Measurements from ENCODE around the gene CELA2B.
"Not testable (repeated sequence)": the region's sequence is repeated elsewhere in the genome, so short reads cannot be mapped to it uniquely, and the experiment has no call there.

The CELA2B gene

DNA sequence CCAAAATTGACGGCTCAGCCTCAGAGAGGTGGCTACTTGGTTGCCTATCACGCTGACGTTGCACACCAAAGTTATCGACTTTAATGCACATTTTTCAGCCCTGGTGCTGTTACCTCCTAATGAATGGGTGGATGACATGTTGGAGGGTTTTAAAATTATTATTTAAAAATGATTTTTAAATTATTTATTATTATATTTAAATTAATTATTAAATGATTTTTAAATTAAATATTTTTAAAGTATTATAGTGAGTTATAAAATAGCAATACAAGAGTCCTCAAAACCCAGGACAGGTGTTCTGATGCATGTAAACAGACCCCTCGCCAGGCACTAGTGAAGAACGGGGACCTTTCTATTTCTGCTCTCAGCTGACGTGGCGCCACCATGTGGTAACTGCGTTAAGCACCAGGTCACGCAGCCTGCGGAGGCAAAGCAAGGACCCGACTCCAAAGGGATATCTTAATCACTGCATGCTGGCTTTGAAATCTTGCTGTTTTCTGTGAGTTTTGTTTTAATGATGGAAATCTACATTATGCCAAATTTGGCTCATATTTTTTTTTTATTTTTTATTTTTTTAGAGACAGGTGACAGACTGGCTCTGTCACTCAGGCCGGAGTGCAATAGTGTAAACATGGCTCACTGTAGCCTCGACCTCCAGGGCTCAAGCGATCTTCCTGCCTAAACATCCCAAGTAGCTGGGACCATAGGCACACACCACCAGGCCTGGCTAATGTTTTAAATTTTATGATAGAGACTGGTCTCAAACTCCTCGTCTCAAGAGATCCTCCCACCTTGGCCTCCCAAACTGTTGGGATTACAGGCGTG, 25.5 kb downstream of the CELA2B start:
- DNase-seq (ENCODE audit: low spot score): peak; percentile 63

- DNase-seq (ENCODE audit: low spot score): no peak
Observed at GRCh38 chr1:15504436-15504835, 28.5 kb downstream of the CELA2B start.

DNA sequence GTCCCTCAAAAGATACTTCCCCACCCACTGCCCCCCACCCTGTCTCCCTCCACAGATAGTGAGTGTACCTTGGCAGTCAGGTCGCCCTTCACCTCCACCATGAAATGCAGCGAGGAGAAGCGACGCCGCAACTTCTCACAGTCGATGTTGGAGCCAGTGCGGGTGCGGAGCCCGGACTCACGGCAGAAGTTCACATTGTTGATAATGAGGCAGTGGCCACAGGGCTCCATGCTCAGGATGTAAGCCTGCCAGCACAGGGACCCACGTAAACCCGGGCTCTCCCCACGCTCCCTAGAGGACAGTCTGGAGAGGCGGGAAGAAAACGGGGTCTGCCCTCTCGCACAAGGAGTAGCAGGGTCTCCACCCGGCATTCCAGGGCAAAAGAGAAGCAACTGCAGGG, 30.9 kb downstream of the CELA2B start:
- no peak for DNase-seq (ENCODE audit: low spot score)

- no peak for DNase-seq (ENCODE audit: low spot score)
Observed at GRCh38 chr1:15507278-15507677, 31.4 kb downstream of the CELA2B start.

- no peak for DNase-seq (ENCODE audit: low spot score)
Observed at GRCh38 chr1:15508700-15509487, 33.0 kb downstream of the CELA2B start.

DNA sequence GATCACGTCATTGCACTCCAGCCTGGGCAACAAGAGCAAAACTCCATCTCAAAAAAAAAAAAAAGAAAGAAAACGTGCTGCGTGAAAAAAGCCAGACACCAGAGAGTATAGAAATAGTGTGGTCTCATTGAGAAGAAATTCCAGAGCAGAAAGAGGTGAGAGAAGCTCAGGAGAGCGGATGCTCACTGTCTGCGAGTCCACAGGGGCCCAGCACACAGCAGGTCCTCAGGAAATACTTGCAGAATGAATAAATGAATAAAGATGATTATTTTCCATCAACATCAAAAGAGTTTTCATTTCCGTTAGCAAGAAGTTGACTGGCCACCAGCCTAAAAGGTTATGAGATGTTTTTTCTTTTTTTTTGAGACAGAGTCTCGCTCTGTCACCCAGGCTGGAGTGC, 33.7 kb downstream of the CELA2B start:
- no peak for DNase-seq (ENCODE audit: low spot score)

DNA sequence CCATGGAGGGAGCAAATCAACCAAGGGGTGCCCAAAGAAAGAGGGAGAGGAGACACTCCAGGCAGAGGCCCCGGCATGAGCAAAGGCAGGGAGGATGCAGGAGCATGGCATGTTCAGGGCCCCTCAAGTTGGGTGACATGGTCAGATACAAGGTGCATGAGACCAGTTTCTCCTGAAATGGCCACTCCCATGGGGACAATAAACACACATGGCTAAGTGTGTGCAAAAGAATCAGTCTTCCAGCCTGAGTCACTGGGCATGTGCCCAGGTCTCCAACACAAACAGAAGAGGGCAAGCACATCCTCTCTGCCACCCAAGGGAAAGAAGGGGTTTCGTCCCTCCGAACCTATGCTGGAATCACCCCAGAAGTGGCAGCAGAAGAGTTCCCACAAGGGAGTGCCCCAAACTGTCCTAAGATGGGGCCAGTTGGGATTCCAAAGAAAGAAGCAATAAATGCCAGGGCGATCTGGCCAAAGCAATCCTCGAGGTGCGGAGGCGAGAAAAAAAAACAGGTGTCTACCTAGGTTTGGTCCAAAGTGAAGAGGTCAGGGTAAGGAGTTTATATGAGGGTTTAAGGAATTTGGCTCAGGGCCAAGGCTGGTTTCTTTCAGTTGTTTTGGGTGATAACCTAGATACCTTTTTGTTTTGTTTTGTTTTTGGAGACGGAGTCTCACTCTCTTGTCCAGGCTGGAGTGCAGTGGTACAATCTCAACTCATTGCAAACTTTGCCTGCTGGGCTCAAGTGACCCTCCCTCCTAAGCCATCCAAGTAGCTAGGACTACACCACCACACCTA, 34.9 kb downstream of the CELA2B start:
- DNase-seq (ENCODE audit: low spot score): peak; percentile 38

- no peak for DNase-seq (ENCODE audit: low spot score)
Observed at GRCh38 chr1:15513192-15513591, 37.3 kb downstream of the CELA2B start.

DNA sequence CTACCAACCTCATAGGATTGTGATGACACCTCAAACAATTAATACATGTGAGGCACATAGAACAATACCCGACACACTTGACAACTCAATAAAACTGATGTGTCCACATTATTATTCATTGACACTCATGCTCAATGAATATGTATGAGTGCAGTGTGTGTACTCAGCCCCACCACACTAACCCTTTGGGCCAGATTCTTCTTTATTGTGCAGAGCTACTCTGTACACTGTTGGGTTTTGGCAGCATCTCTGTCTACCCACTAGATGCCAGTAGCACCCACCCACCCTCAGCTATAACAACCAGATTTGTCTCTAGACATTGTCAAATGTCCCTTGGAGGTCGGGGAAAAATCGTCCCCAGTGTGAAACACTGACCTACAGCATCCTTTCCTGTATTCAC, 38.0 kb downstream of the CELA2B start:
- no peak for DNase-seq (ENCODE audit: low spot score)

DNA sequence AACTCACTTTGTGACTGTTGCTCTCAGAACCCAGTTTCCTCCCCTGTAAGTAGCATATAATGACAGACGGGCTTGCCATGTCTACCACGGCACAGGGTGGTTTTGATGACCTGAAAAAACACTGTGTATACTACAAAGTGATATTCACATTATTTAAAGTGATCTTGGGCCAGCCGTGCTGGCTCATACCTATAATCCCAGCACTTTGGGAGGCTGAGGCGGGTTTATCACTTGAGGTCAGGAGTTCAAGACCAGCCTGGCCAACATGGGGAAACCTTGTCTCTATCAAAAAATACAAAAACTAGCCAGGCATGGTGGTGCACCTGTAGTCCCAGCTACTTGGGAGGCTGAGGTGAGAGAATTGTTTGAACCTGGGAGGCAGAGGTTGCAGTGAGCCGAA, 38.7 kb downstream of the CELA2B start:
- not testable (repeated sequence) for DNase-seq (ENCODE audit: low spot score)

DNA sequence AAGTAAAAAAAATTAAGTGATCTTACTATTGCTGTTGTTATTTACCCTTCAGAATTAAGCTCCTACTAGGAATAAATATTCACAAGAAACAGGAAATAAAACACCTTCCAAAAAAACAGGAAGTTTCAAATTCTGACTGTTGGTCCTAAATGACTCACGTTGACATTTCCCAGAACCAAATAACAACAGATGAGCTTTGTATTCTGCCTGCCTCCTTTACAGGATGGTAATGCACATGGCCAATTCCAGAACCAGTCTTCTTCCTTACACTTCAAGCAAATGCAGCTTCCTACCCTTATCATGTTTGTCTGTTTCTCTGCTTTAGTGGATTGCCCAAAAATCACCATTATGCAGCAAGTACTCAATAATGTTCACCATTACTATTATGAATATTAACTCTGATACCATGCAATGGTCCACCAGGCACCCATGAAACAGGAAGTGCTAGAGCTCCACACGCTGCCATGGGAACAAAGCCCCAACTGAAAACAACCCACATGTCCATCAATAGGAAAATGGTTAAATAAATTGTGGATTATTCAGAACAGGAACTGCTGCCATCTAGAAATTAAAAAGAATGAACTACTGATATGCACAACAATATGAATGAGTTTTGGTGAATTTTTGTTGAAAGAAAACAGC, 39.2 kb downstream of the CELA2B start:
- DNase-seq (ENCODE audit: low spot score): no peak

DNA sequence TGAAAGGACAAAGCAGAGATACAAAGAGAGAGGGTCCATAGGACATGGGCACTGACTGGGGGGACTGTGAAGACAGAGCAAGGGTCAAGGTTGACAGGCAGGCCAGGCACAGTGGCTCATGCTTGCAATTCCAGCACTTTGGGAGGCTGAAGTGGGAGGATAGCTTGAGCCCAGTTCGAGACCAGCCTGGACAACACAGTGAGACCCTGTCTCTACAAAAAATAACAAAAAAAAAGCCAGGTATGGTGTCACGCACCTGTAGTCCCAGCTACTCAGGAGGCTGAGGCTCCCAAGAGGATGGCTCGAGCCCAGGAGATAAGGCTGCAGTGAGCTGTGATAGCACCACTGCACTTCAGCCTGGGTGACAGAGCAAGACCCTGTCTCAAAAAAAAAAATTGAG, 43.7 kb downstream of the CELA2B start:
- no peak for DNase-seq (ENCODE audit: low spot score)

DNA sequence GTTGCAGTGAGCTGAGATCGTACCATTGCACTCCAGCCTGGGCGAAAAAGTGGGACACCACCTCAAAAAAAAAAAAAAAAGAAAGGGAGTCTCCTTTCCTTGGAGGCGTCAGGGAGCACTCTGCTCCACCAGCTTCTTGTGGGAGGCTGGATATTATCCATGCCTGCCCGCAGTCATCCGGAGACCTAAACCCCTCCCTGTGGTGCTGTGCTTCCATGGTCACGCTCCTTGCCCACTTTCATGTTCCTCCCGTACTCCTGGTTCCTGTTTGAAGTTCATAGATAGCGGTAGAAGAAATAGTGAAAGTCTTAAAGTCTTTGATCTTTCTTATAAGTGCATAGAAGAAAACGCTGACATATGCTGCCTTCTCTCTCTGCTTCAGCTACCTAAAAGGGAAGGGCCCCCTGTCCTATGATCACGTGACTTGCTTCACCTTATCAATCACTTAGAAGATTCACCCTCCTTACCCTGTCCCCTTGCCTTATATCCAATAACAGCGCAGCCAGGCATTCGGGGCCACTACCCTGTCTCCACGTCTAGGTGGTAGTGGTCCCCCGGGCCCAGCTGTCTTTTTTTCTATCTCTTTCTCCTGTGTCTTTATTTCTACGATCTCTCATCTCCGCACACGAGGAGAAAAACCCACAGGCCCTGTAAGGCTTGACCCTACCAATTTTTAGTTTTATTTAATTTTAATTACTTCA, 45.5 kb downstream of the CELA2B start:
- DNase-seq (ENCODE audit: low spot score): not testable (repeated sequence)

DNA sequence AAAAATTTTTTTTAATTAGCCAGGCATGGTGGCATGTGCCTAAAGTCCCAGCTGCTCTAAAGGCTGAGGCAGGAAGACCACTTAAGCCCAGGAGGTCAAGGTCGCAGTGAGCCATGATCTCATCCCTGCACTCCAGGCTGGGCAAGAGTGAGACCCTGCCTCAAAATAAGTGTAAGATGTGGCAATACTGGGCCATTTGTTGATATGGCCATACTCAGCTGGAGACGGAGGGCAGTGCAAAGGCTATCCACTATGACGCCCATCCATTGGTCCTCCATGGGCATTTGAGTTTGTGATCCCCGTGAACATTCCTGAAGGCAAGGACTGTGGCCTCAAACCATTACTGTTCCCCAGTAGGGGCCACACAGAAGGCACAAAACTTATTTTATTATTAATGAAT, 46.6 kb downstream of the CELA2B start:
- no peak for DNase-seq (ENCODE audit: low spot score)

- DNase-seq (ENCODE audit: low spot score): peak; percentile 21
Observed at GRCh38 chr1:15523104-15524020, 47.5 kb downstream of the CELA2B start.

GRCh38 chr1:15524021-15524282, 48.0 kb downstream of the CELA2B start, which contains the start of gene CASP9:
Gene CASP9, minus strand, starts transcription at chr1:15524215. Its CDS starts 15 bp downstream, at chr1:15524200.
- DNase-seq (ENCODE audit: low spot score): no peak

- peak; percentile 98 for DNase-seq (ENCODE audit: low spot score)
Observed at GRCh38 chr1:15524283-15525049, 48.6 kb downstream of the CELA2B start.

- DNase-seq (ENCODE audit: low spot score): no peak
Observed at GRCh38 chr1:15525050-15526020, 49.4 kb downstream of the CELA2B start.
